LNCAP (cell line): ENCODE measurements around the gene PCCA.

Experiments used
- TF ChIP-seq, protein P1 (sequence below): fragments of 450-650 bp; IDR thresholded peaks from 2 replicates; pipeline ENCODE4 v1.5.1; 2017; ENCODE audit warnings: mild to moderate bottlenecking

Gene PCCA

DNA sequence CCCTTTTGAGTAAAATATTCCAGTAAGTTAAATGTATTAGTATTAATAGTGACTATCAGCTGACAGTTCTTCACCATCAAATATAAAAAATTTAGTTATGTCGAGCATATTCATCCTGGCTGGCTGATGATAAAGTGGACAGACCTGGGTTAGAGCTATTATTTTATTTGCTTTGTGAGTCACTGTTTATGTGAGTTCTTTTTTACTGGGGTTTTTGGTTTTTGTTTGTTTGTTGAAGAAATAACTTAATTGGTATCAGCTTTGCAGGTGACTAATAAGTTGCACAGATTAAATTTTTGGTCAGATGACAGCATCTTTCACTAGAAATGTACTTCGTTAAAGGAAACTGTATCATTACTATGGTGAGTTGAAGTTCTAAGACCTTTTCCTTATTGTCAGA lies 275.0 kb downstream of the PCCA start:
- TF ChIP-seq, protein P1, sequence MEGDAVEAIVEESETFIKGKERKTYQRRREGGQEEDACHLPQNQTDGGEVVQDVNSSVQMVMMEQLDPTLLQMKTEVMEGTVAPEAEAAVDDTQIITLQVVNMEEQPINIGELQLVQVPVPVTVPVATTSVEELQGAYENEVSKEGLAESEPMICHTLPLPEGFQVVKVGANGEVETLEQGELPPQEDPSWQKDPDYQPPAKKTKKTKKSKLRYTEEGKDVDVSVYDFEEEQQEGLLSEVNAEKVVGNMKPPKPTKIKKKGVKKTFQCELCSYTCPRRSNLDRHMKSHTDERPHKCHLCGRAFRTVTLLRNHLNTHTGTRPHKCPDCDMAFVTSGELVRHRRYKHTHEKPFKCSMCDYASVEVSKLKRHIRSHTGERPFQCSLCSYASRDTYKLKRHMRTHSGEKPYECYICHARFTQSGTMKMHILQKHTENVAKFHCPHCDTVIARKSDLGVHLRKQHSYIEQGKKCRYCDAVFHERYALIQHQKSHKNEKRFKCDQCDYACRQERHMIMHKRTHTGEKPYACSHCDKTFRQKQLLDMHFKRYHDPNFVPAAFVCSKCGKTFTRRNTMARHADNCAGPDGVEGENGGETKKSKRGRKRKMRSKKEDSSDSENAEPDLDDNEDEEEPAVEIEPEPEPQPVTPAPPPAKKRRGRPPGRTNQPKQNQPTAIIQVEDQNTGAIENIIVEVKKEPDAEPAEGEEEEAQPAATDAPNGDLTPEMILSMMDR: no peak

DNA sequence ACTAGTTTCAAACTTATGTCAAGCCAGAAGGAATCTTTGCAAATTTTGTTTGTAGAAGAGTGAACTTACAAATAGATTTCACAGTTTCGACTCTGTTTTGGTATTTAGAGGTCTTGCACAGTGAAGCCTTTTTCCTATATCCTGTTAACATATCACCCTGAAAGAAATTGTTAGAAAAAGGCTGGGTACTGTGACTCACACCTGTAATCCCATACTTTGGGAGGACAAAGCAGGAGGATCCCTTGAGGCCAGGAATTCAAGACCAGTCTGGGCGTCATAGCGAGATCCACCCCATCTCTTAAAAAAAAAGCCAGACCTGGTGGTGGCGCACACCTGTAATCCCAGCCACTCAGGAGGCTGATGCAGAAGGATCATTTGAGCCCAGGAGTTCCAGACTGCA lies 275.7 kb downstream of the PCCA start:
- TF ChIP-seq, protein P1: no peak

DNA sequence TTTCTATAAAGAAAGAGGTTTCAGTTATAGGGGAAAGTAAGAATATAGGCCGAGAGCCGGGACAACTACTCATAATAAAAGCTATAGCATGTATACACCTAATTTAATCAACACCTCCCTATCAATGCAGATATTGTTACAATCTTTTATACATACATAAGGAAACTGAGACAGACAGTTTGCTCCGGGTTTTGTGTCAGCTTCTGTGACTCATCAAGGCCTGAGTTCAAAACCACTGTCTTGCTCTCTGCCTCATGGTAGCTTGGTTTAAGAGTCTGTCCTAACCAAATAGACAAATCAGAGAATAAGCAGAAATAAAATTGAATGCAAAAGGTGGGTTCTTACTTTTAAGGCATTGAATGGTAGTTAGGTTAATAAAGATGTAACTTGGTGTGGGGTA lies 276.8 kb downstream of the PCCA start:
- TF ChIP-seq, protein P1: no peak

DNA sequence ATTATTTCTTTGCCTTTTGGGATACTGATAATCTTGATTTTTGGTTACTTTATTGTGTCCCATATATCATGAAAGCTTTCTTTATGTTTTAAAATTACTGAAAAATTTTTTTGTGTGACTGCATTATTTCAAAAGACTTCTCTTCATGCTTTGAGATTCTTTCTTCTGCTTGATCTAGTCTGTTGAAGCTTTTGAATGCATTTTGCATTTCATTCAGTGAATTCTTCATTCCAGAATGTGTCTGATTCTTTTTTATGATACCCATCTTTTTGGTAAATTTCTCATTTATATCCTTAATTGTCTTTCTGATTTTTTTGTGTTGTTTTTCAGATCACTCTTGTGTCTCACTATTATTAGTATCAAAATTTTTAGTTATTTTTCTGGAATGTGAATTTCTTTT lies 289.6 kb downstream of the PCCA start:
- TF ChIP-seq, protein P1: no peak

DNA sequence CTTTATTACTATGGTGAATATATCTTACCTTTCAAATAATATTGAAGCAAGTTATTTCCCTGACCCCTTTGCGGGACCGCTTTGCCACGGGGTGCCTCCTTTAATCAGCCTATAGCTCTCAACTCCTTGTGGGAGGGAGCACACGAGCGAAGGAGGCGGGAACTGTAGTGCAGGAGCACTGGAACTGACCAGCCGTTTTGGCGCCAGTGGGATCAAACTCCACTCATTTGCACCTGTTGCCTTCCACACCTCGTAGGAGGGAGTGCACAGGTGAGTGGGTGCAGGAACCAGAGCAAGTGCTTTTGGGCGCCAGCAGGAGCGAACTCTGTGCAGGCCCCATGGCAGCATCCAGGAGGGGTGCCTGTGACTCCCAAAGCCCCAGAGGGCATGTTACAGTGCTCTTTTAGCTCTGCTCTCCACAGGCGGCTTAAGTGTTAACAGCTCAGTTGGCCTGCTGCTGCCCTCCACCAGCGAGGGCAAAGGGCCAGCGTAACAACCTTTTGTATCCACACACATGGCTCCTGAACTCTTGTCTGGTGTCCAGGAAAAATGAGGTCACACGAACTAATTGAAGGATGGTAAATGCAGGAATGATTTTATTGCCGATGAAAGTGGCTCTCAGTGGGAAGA lies 292.8 kb downstream of the PCCA start:
- TF ChIP-seq, protein P1: no peak

DNA sequence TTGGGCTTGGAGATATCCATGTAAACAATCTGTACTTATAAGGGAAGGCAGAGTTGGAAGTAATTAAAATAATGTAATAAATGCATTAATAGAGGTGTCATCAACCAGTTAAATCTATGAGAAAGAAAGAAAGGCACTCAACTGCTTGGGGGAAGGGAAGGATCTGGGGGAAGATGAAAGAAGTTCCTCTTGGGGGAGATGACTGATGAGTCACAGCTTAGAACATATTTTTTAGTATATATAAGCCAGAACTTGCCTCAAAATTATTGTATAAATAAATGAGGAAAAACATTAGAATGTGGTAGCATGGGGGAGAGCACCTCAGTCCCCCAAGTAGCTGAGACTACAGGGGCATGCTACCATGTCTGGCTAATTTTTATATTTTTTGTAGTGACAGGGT lies 293.9 kb downstream of the PCCA start:
- TF ChIP-seq, protein P1: no peak

DNA sequence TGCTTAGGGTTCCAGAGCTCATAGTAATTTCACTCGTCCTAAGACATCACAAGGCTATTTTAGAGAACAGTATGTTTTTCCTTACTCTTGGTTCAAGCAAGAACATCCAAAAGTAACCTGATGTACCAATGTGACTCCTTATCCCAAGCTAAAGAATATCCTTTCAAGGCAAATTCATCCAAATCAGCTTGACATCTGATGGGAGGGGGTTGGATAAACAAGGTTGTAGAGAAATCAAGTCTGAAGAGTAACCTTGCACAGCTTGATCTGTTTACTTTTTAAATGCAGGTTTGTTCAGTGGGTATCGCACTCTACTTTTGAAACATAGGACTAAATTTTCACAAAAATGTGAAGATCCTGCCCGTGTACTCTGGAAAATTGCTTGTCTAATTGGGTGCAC lies 298.5 kb downstream of the PCCA start:
- TF ChIP-seq, protein P1: no peak

DNA sequence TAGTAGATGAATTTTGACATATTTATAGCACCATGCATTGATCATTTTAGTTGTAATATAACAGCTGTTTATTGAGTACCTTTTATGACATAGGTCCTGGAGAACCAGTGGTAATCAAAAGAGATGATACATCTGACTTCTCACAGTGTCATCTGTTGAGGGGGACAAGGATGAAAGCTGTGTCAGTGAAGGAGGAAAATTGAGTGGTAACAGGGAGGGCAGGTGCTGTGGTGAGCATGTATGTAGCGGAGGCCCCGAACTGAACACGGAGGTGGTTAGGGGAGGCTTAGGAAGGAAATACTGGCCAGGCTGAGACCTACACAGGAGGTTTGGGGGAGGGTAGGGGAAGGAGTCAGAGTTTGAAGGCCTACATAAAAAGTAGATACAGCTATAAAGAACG lies 300.0 kb downstream of the PCCA start:
- TF ChIP-seq, protein P1: no peak
